Measurements from ENCODE around the gene ANP32A. TPM values are rescaled to one million over a fixed set of nuclear protein-coding genes. Genes with fewer than 3 reads are reported as not detected.
A peak's percentile ranks its signal among the peaks of the same experiment; 100 is the strongest.

Gene ANP32A
- total and polyA plus RNA-seq, 9 of the 15 experiments (the other 6 are each of a cell fraction or from before 2014, with no cell fraction given) = 13.2 to 656 (median 210) TPM

- Histone ChIP-seq H3K79me2 (ENCODE audit: control insufficient read depth, insufficient read depth, low read length) (peaks cover 93% of the 10 kb centered on the region), H3K4me3 (no peak overlapping the region), H3K36me3 (ENCODE audit: control insufficient read depth, insufficient read depth, low read length) (peaks cover 50% of the 10 kb centered on the region; the same call in 2 of the 3 replicates), H3K27me3 (ENCODE audit: control insufficient read depth in 2 of 2, insufficient read depth in 2 of 2, low read length in 2 of 2) (no peaks in the 10 kb centered on the region), H4K20me1 (replicated peaks; ENCODE audit: control insufficient read depth, insufficient read depth, low read length) (peaks cover 47% of the 10 kb centered on the region), H3K9ac (ENCODE audit: insufficient read depth in 1 of 2, low read depth in 2 of 2, low read length in 2 of 2) (no peak overlapping the region), H3K4me2 (ENCODE audit: insufficient read depth, low read length) (no peak overlapping the region), H2AFZ (ENCODE audit: low read depth, low read length) (no peak overlapping the region), H3K9me3 (replicated peaks; ENCODE audit: control insufficient read depth, insufficient read depth, low read depth, low read length) (no peaks in the 10 kb centered on the region), H3K9me1 (ENCODE audit: control insufficient read depth, insufficient read depth, low read length) (peaks cover 4% of the 10 kb centered on the region), H3K4me1 (replicated peaks in 1 of 2; ENCODE audit: control insufficient read depth in 2 of 2, insufficient read depth in 2 of 2, low read length in 2 of 2) (peaks cover 9 to 18% of the 10 kb centered on the region in 2 experiments; a peak in 3 of 5 replicates), H3K27ac (ENCODE audit: extremely low read depth, low read depth, low read length) (peak overlapping the region; percentile 22; the same call in 1 of the 3 replicates)
- BruUV-seq (replicated peaks) = no TSS peak
- in situ Hi-C loops (cut with MboI) (no loop called here), intact Hi-C loops (cut with micrococcal nuclease) (no loop called here)
- DNase-seq (ENCODE audit: extremely low read depth in 1 of 4, low spot score in 3 of 4) (no peak), ATAC-seq (no peak), FAIRE-seq (no peak)
- ChIA-PET CTCF (ENCODE audit: low intra/inter-chr PET ratio) (no interaction called here), POLR2A (no interaction called here)
- TF ChIP-seq ZKSCAN3 (CRISPR knock-in tag; IDR thresholded peaks at IDR 0.05) (no peak), PHTF2 (CRISPR knock-in tag; IDR thresholded peaks at IDR 0.05) (no peak), PREB (CRISPR knock-in tag; IDR thresholded peaks at IDR 0.05) (no peak), ZBTB26 (CRISPR knock-in tag; IDR thresholded peaks at IDR 0.05) (no peak)
- WGBS (ENCODE audit: insufficient coverage, low coverage, missing lambda C conversion rate) = 69% methylated on average over 4 of the region's 4 CpGs
Measured at GRCh38 chr15:68801572-68802148, 19.0 kb downstream of the ANP32A start.

Data from K562 (cell line).